Mesendoderm (in vitro differentiated cells): Measurements from ENCODE around the gene TMEM14A.

Experiments
- DNase-seq: peaks from one replicate; pipeline ENCODE4 v3.0.0; 2013
- H2AK5ac ChIP-seq: 2 replicates; pipeline ENCODE4 v1.6.1; 2013; ENCODE audit warnings: low read length, inconsistent platforms
- H2BK120ac ChIP-seq: 2 replicates; pipeline ENCODE4 v1.6.1; 2013; ENCODE audit warnings: low read depth, mild to moderate bottlenecking, low read length, moderate library complexity, mixed read lengths
- H2BK15ac ChIP-seq: replicated peaks from 2 replicates; pipeline ENCODE4 v1.6.1; 2013; ENCODE audit warnings: low read depth, mild to moderate bottlenecking, moderate library complexity
- H2BK5ac ChIP-seq: 2 replicates; pipeline ENCODE4 v1.6.1; 2013; ENCODE audit warnings: low read length, inconsistent platforms
- H3K18ac ChIP-seq: 2 replicates; pipeline ENCODE4 v1.6.1; 2013; ENCODE audit warnings: mild to moderate bottlenecking, low read length, mixed read lengths
- H3K23ac ChIP-seq: one replicate; pipeline ENCODE4 v1.6.1; 2013; ENCODE audit warnings: low read length
- H3K27ac ChIP-seq: 2 replicates; pipeline ENCODE4 v1.5.1; 2013; ENCODE audit warnings: low read depth, mild to moderate bottlenecking, inconsistent platforms, low read length, moderate library complexity
- H3K27me3 ChIP-seq: 2 replicates; pipeline ENCODE4 v1.6.1; 2013; ENCODE audit warnings: low read length, control low read depth, mild to moderate bottlenecking, inconsistent platforms; ENCODE audit not compliant: insufficient read depth, poor library complexity
- H3K36me3 ChIP-seq: 2 replicates; pipeline ENCODE4 v1.6.1; 2013; ENCODE audit warnings: low read length, inconsistent platforms; ENCODE audit not compliant: control insufficient read depth, insufficient read depth
- H3K4ac ChIP-seq: one replicate; pipeline ENCODE4 v1.6.1; 2013; ENCODE audit warnings: low read depth, mild to moderate bottlenecking, low read length, moderate library complexity
- H3K4me1 ChIP-seq: 2 replicates; pipeline ENCODE4 v1.6.1; 2013; ENCODE audit warnings: low read depth, low read length, inconsistent platforms; ENCODE audit not compliant: control insufficient read depth
- H3K4me2 ChIP-seq: 2 replicates; pipeline ENCODE4 v1.6.1; 2013; ENCODE audit warnings: low read length
- H3K4me3 ChIP-seq: 2 replicates; pipeline ENCODE4 v1.5.1; 2013; ENCODE audit warnings: mild to moderate bottlenecking, low read length
- H3K56ac ChIP-seq: one replicate; pipeline ENCODE4 v1.6.1; 2013; ENCODE audit warnings: low read length
- H3K79me1 ChIP-seq: 2 replicates; pipeline ENCODE4 v1.6.1; 2013; ENCODE audit warnings: low read length, inconsistent platforms
- H3K79me2 ChIP-seq: 2 replicates; pipeline ENCODE4 v1.6.1; 2013; ENCODE audit warnings: mild to moderate bottlenecking, low read length; ENCODE audit not compliant: control insufficient read depth, insufficient read depth
- H3K9ac ChIP-seq: 2 replicates; pipeline ENCODE4 v1.6.1; 2013; ENCODE audit warnings: low read length, inconsistent platforms
- H4K5ac ChIP-seq: one replicate; pipeline ENCODE4 v1.6.1; 2013; ENCODE audit warnings: low read length
- H4K8ac ChIP-seq: one replicate; pipeline ENCODE4 v1.6.1; 2013; ENCODE audit warnings: low read depth, mild to moderate bottlenecking, control low read depth, low read length, moderate library complexity
- WGBS: extraction: QIAGEN DNeasy Blood & Tissue Kit; methylation state at CpG from one replicate; pipeline ENCODE4 v1.1.7; 2013; ENCODE audit warnings: low lambda C conversion rate, missing lambda C conversion rate; ENCODE audit not compliant: insufficient coverage; ENCODE audit errors: extremely low coverage; 5-methylcytosine and 5-hydroxymethylcytosine counted together

TMEM14A gene

GRCh38 chr6:52664186-52664990, 6.5 kb upstream of the TMEM14A start:
- no peak overlapping the region for H2AK5ac ChIP-seq
- H3K27ac ChIP-seq, result no peak overlapping the region

GRCh38 chr6:52664991-52665686, 5.8 kb upstream of the TMEM14A start:
- H4K5ac ChIP-seq, result no peak overlapping the region
- no peak overlapping the region for H4K8ac ChIP-seq
- peaks cover 9% of the 10 kb centered on the region for H3K79me2 ChIP-seq
- peaks cover 11% of the 10 kb centered on the region for H3K4me1 ChIP-seq
- no peak overlapping the region for H3K18ac ChIP-seq
- peak overlapping the region; percentile 78 for H3K9ac ChIP-seq
- H3K27me3 ChIP-seq, result no peaks in the 10 kb centered on the region
- no CpG with 5 or more reads among the region's 10 CpGs for WGBS
- H3K23ac ChIP-seq, result no peak overlapping the region
- H2BK5ac ChIP-seq, result no peak overlapping the region
- no peak overlapping the region for H2BK15ac ChIP-seq
- H3K79me1 ChIP-seq, result peaks cover 14% of the 10 kb centered on the region
- peak overlapping the region; percentile 54 for H3K4me3 ChIP-seq
- no peak overlapping the region for H3K4ac ChIP-seq
- peak overlapping the region; percentile 87 for H3K56ac ChIP-seq
- H3K27ac ChIP-seq, result no peak overlapping the region
- H2BK120ac ChIP-seq, result no peak overlapping the region
- no peak for DNase-seq
- H2AK5ac ChIP-seq, result no peak overlapping the region
- H3K36me3 ChIP-seq, result no peaks in the 10 kb centered on the region
- peak overlapping the region; percentile 75 for H3K4me2 ChIP-seq

More at GRCh38 chr6:52664186-52664990, 6.5 kb upstream of the TMEM14A start:
- peak overlapping the region; percentile 75 for H3K4me2 ChIP-seq
- H4K8ac ChIP-seq, result no peak overlapping the region
- no peak overlapping the region for H3K23ac ChIP-seq
- H3K4me1 ChIP-seq, result peaks cover 11% of the 10 kb centered on the region
- H2BK15ac ChIP-seq, result no peak overlapping the region
- WGBS, result no CpG with 5 or more reads among the region's 53 CpGs
- H4K5ac ChIP-seq, result no peak overlapping the region
- DNase-seq, result peak; percentile 99
- H3K79me1 ChIP-seq, result peaks cover 14% of the 10 kb centered on the region
- peak overlapping the region; percentile 73 for H3K4ac ChIP-seq
- H2BK120ac ChIP-seq, result no peak overlapping the region
- peak overlapping the region; percentile 79 for H3K9ac ChIP-seq
- no peaks in the 10 kb centered on the region for H3K36me3 ChIP-seq
- peaks cover 9% of the 10 kb centered on the region for H3K79me2 ChIP-seq
- no peak overlapping the region for H2BK5ac ChIP-seq
- H3K18ac ChIP-seq, result peak overlapping the region; percentile 11
- peak overlapping the region; percentile 87 for H3K56ac ChIP-seq
- H3K4me3 ChIP-seq, result peak overlapping the region; percentile 54
- H3K27me3 ChIP-seq, result no peaks in the 10 kb centered on the region

- Histone ChIP-seq H3K9ac (peak overlapping the region; percentile 78), H2BK15ac (no peak overlapping the region), H3K4ac (no peak overlapping the region), H2BK120ac (no peak overlapping the region), H3K36me3 (no peaks in the 10 kb centered on the region), H3K27me3 (no peaks in the 10 kb centered on the region), H4K8ac (no peak overlapping the region), H3K4me3 (no peak overlapping the region), H2BK5ac (no peak overlapping the region), H3K27ac (no peak overlapping the region), H3K4me1 (peaks cover 12% of the 10 kb centered on the region), H3K79me1 (peaks cover 14% of the 10 kb centered on the region), H3K56ac (peak overlapping the region; percentile 58), H3K4me2 (peak overlapping the region; percentile 75), H4K5ac (no peak overlapping the region), H3K79me2 (peaks cover 9% of the 10 kb centered on the region), H2AK5ac (no peak overlapping the region), H3K23ac (no peak overlapping the region), H3K18ac (no peak overlapping the region)
- no peak for DNase-seq
- WGBS, result no CpG with 5 or more reads among the region's 2 CpGs
Measured at GRCh38 chr6:52666071-52666470, 4.8 kb upstream of the TMEM14A start.

GRCh38 chr6:52666523-52666922, 4.4 kb upstream of the TMEM14A start:
- Histone ChIP-seq H4K8ac (no peak overlapping the region), H3K36me3 (no peaks in the 10 kb centered on the region), H3K4me3 (no peak overlapping the region), H3K27me3 (no peaks in the 10 kb centered on the region), H3K4me1 (peaks cover 14% of the 10 kb centered on the region), H3K4ac (no peak overlapping the region), H2BK120ac (no peak overlapping the region), H3K79me1 (peaks cover 14% of the 10 kb centered on the region), H3K18ac (no peak overlapping the region), H3K27ac (no peak overlapping the region), H4K5ac (no peak overlapping the region), H3K23ac (no peak overlapping the region), H3K9ac (peak overlapping the region; percentile 78), H3K4me2 (peak overlapping the region; percentile 75), H2BK15ac (no peak overlapping the region), H2AK5ac (no peak overlapping the region), H3K79me2 (peaks cover 9% of the 10 kb centered on the region), H2BK5ac (no peak overlapping the region), H3K56ac (peak overlapping the region; percentile 58)
- WGBS, result no CpG with 5 or more reads among the region's 2 CpGs
- no peak for DNase-seq

- Histone ChIP-seq H3K79me1 (peaks cover 17% of the 10 kb centered on the region), H3K36me3 (no peaks in the 10 kb centered on the region), H3K79me2 (peaks cover 9% of the 10 kb centered on the region), H4K5ac (no peak overlapping the region), H2AK5ac (no peak overlapping the region), H3K27me3 (no peaks in the 10 kb centered on the region), H3K9ac (no peak overlapping the region), H3K23ac (no peak overlapping the region), H4K8ac (no peak overlapping the region), H3K27ac (no peak overlapping the region), H3K18ac (no peak overlapping the region), H2BK120ac (no peak overlapping the region), H3K4me2 (no peak overlapping the region), H3K4me1 (peaks cover 24% of the 10 kb centered on the region), H3K4ac (no peak overlapping the region), H2BK5ac (no peak overlapping the region), H3K4me3 (no peak overlapping the region), H2BK15ac (no peak overlapping the region), H3K56ac (no peak overlapping the region)
- no CpG with 5 or more reads among the region's 1 CpG for WGBS
- DNase-seq, result no peak
Measured at GRCh38 chr6:52667572-52667971, 3.3 kb upstream of the TMEM14A start.
